GM12873 (cell line): ENCODE measurements around the gene STYK1.
A peak's percentile ranks its signal among the peaks of the same experiment; 100 is the strongest.

Source experiments
- CTCF ChIP-seq: IDR thresholded peaks from 2 replicates; pipeline ENCODE4 v1.5.1; 2012; ENCODE audit warnings: low read depth, mild to moderate bottlenecking, moderate library complexity, low read length, control low read depth; ENCODE audit not compliant: insufficient read depth; ENCODE audit errors: missing control alignments

STYK1 gene

GRCh38 chr12:10673659-10674384, at the start of gene STYK1:
TSS of gene STYK1 (minus strand) at chr12:10674052. CDS start at chr12:10634618, 39,434 bp downstream.
- TF ChIP-seq CTCF: peak; percentile 88

GRCh38 chr12:10722905-10723746, 49.3 kb upstream of the STYK1 start, which contains the start of gene YBX3:
TSS of gene YBX3 (minus strand) at chr12:10723323. CDS start at chr12:10723111, 212 bp downstream.
- TF ChIP-seq CTCF: no peak

DNA sequence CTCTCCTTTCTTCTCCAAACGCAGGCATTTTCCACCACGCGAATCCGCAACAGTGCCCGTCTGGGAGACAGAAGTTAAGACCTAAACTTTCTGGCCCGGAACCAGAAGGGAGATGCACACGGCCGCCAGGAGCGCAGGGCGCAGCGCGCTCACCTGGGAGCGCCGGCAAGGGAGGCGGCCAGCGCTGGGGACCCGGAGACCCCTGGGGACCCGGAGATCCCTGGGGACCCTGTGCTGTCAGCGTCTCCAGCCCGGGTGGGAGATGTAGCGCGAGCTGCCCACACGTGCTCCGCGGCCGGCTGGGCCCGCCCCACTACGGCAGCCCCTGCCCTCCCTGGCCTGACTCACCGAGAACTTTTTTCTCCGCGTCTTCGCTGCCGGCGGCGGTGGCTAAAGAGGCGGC, 48.7 kb upstream of the STYK1 start:
- peak; percentile 27 for TF ChIP-seq CTCF

DNA sequence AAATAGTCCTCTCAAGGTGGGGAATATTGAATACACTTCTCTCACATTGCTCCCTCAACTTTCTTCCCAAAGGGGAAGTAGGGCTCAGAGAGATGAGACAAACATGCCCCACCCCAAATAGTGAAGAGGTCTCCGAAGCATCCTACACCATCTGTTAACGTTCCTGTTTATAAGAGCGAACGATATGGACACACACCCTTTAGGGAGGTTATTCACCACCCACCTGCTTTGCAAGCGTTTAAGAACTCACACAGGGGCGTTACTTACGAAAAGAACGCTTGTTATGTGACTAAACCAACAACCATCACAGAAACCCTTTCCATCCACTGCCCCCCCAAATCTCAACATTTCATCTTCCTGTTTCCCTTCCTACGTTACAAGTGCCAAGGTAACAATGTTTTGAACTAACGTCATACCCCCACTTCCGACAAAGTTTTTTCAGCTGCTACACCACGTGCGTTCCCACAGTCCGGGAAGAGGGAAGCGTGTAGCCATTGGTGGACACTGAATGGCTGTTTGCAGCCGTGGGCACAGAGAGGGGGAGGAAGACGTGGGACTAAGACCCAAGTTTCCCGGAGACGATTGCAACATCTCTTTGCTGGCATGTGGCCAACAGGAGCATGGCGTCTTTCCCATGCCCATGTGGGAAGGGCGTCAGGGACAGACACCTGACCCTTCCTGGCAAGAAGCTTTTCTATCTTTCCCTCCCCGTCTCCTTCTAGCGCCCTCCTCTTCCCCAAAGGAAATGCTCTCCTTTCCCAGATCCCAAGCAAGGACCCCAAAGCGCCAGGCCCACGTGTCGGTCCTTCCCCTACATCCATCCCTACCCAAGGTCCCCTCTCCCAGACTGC, 48.0 kb upstream of the STYK1 start:
- no peak for TF ChIP-seq CTCF

DNA sequence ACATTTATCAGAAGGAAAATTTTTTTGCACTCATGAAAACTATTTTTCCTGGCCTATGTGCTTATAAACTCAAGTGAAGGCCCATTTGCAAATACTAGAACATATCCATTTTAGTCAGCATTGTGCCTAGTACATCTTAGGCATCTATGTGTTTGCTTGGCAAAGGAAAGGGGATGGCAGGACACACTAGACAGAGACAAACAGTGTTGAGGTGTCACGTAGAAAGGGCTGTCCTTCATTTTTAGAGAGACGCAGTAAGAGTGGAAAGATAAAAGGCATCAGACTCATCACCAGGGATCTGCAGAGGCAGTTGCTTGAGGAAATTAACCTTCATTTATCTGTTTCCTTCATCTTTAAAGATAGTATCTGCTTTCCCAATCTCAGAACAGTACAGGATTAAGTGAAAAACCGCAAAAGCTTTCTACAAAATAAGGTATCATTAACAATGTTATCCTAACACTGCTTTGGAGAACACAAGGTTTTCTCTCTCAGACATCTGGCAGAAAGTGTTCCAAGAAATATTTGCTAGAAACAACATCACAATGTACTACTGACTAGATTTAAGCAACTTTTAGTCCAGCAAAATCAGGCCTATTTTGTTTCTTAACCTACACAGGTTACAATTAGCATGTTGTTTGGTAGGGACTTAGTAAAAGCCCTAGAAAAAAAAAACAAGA, 47.3 kb upstream of the STYK1 start:
- TF ChIP-seq CTCF: no peak

DNA sequence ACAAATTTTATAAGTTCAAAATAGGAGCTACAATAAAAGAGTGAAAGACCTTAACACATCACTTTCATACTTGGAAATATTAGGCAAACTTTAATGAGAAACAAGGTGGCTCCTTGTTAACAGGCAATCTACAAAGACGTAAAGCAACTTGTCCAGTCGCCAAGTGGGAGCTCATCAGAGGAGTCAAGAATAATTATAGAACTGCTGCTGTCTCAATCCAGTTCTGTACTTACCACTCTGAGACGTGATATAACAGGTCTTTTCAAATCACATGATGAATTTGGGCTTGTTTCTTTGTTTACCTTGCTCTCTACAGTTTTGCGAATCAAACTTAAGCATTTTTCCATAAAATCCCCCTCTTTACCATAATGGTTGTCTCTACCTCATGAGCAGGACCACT, 45.6 kb upstream of the STYK1 start:
- TF ChIP-seq CTCF: no peak
